ENCODE data around the gene CLEC20A. TPM values are rescaled to one million over a fixed set of nuclear protein-coding genes. Genes with fewer than 3 reads are reported as not detected.

Gene CLEC20A
- total and polyA plus RNA-seq, 2 experiments from 2014 or later, result not detected

DNA sequence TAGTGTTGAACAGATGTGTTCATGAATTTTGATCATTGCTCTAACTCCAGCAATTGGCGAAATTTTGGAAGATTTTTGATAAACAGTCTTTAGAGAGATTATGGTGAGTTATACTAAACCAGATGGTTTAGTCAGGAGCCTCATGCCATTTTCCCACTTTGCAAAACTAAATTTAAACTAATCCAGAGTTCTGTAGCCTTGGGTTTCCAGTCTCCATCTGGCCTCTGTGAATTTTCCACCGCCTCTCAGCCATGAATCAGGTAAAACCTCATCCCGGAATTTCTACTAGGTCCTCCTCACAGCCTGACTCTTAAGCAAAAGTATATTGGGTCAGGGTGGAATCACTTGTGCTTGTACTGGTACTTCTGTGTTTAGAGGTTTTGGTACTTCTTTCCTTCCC is 44.8 kb downstream of the CLEC20A start (continued):
- TF ChIP-seq, protein P1, sequence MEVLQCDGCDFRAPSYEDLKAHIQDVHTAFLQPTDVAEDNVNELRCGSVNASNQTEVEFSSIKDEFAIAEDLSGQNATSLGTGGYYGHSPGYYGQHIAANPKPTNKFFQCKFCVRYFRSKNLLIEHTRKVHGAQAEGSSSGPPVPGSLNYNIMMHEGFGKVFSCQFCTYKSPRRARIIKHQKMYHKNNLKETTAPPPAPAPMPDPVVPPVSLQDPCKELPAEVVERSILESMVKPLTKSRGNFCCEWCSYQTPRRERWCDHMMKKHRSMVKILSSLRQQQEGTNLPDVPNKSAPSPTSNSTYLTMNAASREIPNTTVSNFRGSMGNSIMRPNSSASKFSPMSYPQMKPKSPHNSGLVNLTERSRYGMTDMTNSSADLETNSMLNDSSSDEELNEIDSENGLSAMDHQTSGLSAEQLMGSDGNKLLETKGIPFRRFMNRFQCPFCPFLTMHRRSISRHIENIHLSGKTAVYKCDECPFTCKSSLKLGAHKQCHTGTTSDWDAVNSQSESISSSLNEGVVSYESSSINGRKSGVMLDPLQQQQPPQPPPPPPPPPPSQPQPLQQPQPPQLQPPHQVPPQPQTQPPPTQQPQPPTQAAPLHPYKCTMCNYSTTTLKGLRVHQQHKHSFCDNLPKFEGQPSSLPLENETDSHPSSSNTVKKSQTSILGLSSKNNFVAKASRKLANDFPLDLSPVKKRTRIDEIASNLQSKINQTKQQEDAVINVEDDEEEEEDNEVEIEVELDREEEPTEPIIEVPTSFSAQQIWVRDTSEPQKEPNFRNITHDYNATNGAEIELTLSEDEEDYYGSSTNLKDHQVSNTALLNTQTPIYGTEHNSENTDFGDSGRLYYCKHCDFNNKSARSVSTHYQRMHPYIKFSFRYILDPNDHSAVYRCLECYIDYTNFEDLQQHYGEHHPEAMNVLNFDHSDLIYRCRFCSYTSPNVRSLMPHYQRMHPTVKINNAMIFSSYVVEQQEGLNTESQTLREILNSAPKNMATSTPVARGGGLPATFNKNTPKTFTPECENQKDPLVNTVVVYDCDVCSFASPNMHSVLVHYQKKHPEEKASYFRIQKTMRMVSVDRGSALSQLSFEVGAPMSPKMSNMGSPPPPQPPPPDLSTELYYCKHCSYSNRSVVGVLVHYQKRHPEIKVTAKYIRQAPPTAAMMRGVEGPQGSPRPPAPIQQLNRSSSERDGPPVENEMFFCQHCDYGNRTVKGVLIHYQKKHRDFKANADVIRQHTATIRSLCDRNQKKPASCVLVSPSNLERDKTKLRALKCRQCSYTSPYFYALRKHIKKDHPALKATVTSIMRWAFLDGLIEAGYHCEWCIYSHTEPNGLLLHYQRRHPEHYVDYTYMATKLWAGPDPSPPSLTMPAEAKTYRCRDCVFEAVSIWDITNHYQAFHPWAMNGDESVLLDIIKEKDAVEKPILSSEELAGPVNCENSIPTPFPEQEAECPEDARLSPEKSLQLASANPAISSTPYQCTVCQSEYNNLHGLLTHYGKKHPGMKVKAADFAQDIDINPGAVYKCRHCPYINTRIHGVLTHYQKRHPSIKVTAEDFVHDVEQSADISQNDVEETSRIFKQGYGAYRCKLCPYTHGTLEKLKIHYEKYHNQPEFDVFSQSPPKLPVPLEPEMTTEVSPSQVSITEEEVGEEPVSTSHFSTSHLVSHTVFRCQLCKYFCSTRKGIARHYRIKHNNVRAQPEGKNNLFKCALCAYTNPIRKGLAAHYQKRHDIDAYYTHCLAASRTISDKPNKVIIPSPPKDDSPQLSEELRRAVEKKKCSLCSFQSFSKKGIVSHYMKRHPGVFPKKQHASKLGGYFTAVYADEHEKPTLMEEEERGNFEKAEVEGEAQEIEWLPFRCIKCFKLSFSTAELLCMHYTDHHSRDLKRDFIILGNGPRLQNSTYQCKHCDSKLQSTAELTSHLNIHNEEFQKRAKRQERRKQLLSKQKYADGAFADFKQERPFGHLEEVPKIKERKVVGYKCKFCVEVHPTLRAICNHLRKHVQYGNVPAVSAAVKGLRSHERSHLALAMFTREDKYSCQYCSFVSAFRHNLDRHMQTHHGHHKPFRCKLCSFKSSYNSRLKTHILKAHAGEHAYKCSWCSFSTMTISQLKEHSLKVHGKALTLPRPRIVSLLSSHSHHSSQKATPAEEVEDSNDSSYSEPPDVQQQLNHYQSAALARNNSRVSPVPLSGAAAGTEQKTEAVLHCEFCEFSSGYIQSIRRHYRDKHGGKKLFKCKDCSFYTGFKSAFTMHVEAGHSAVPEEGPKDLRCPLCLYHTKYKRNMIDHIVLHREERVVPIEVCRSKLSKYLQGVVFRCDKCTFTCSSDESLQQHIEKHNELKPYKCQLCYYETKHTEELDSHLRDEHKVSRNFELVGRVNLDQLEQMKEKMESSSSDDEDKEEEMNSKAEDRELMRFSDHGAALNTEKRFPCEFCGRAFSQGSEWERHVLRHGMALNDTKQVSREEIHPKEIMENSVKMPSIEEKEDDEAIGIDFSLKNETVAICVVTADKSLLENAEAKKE (CRISPR knock-in tag; IDR thresholded peaks at IDR 0.05), result no peak
- no peak for TF ChIP-seq JUNB (IDR thresholded peaks at IDR 0.05; ENCODE audit: unreplicated experiment)
- TF ChIP-seq REST (IDR thresholded peaks at IDR 0.05; ENCODE audit: unreplicated experiment), result no peak
- no peak for TF ChIP-seq POLR2AphosphoS5 (IDR thresholded peaks at IDR 0.05; ENCODE audit: low read depth)
- no peak for TF ChIP-seq STAT1 (IDR thresholded peaks at IDR 0.05; ENCODE audit: unreplicated experiment)
- TF ChIP-seq EZH2phosphoT487 (IDR thresholded peaks at IDR 0.05; ENCODE audit: unreplicated experiment), result no peak
- TF ChIP-seq CTCF (conservative IDR thresholded peaks at IDR 0.05; ENCODE audit: low read depth in 2 of 2), result no peak
- no peak for TF ChIP-seq CREB1 (CRISPR knock-in tag; IDR thresholded peaks at IDR 0.05; ENCODE audit: low read depth)
- no peak for TF ChIP-seq ZNF331 (CRISPR knock-in tag; IDR thresholded peaks at IDR 0.05; ENCODE audit: low read depth)
- no peak for TF ChIP-seq EZH2 (IDR thresholded peaks at IDR 0.05; ENCODE audit: low read depth, unreplicated experiment)

Data from GM23338 (cell line).